Transverse colon (tissue), 4 donors: ENCODE results near the gene PLPP1. TPM values are rescaled to one million over a fixed set of nuclear protein-coding genes. Genes with fewer than 3 reads are reported as not detected.
A peak's percentile ranks its signal among the peaks of the same experiment; 100 is the strongest.

ENCODE experiments used
- DNase-seq: peaks from one replicate; pipeline ENCODE4 v3.0.0-alpha.2; 2019
- H3K27ac ChIP-seq, 4 donors: fragments of 200-600 bp; sonication (generic); 2 replicates each; pipeline ENCODE4 v1.5.1; 2016 to 2018; ENCODE audit warnings: inconsistent platforms in 4 of 4
- H3K27me3 ChIP-seq: fragments of 200-600 bp; sonication (generic); 2 replicates; pipeline ENCODE4 v1.5.1; 2017; ENCODE audit warnings: inconsistent platforms
- H3K36me3 ChIP-seq, 4 donors: fragments of 200-600 bp; sonication (generic); 2 replicates each; pipeline ENCODE4 v1.5.1; 2017 to 2019; ENCODE audit warnings: inconsistent platforms in 4 of 4
- H3K4me1 ChIP-seq, 4 donors: fragments of 200-600 bp; sonication (generic); 2 replicates each; pipeline ENCODE4 v1.5.1; 2017 to 2020; ENCODE audit warnings: inconsistent platforms in 4 of 4
- H3K4me3 ChIP-seq, 4 donors: fragments of 200-600 bp; sonication (generic); 1 replicate in 1 of 4; 2 replicates in 3 of 4; pipeline versions ENCODE4 v1.5.1 to v1.6.1; 2017 to 2019; ENCODE audit warnings: inconsistent platforms in 4 of 4
- H3K9me3 ChIP-seq, 2 donors: fragments of 200-600 bp; sonication (generic); 2 replicates each; pipeline ENCODE4 v1.5.1; 2017 to 2019; ENCODE audit warnings: inconsistent platforms in 2 of 2
- CTCF ChIP-seq, 5 experiments: fragments of 200-600 bp in 3 of 5; fragments of 450-650 bp in 2 of 5; sonication (generic) in 3 of 5; IDR thresholded peaks; 1 replicate in 2 of 5; 2 replicates in 3 of 5; pipeline ENCODE4 v1.5.1; 2016 to 2017; ENCODE audit warnings: antibody characterized with exemption in 5 of 5, inconsistent platforms in 3 of 5, mild to moderate bottlenecking in 2 of 5, moderate library complexity in 1 of 5
- EP300 ChIP-seq: sonication (generic); formaldehyde crosslinking; IDR thresholded peaks from one replicate; pipeline ENCODE4 v1.6.1; 2017; ENCODE audit warnings: antibody characterized with exemption, low read depth
- POLR2A ChIP-seq: fragments of 450-650 bp; IDR thresholded peaks from one replicate; pipeline ENCODE4 v1.6.1; 2016; ENCODE audit warnings: antibody characterized with exemption, mild to moderate bottlenecking, moderate library complexity
- POLR2AphosphoS5 ChIP-seq, 3 donors: sonication (generic); formaldehyde crosslinking; IDR thresholded peaks; one replicate each; pipeline ENCODE4 v1.6.1; 2016; ENCODE audit warnings: antibody characterized with exemption in 3 of 3
- WGBS, 2 donors: methylation state at CpG; one replicate each; pipeline ENCODE4 v1.1.5; 2018; ENCODE audit warnings: low coverage in 1 of 2; 5-methylcytosine and 5-hydroxymethylcytosine counted together
- in situ Hi-C, 4 donors: fragments of 200-750 bp; cut with MboI; loops; one replicate each; pipeline versions ENCODE4 v1.15.0 to v1.15.1; 2017; ENCODE audit warnings: low sequenced_read_pairs in 3 of 4, low pct_ligation_motif_present in 1 of 4, low pct_unique_long_range_greater_than_20kb in 1 of 4
- intact Hi-C: fragments of 100-400 bp; cut with DNase I; formaldehyde crosslinking; loops from one replicate; pipeline ENCODE4 v1.15.1; 2023; ENCODE audit warnings: low total_unique reads
- small RNA-seq, 4 donors: library from RNA; depleted of rRNA; stranded (forward); fragments of <200 nt; gene quantifications; one replicate each; pipeline ENCODE3, GENCODE V24; 2016
- total RNA-seq, 4 donors: library from RNA; depleted of rRNA; stranded (reverse); fragments of >200 nt; gene quantifications; one replicate each; pipeline ENCODE4 v1.1.0, GENCODE V29; 2016

The PLPP1 gene
- total RNA-seq, 4 donors from 2014 or later, result 222 to 335 (median 288) TPM

GRCh38 chr5:55383254-55383653 is 151.5 kb downstream of the PLPP1 start:
- peaks cover 14 to 15% of the 10 kb centered on the region in 2 donors for H3K9me3 ChIP-seq
- H3K27ac ChIP-seq, result no peak overlapping the region
- intact Hi-C loops (no loop called here), in situ Hi-C loops (no loop called here)
- H3K4me3 ChIP-seq, result no peak overlapping the region
- H3K27me3 ChIP-seq, result no peaks in the 10 kb centered on the region
- H3K4me1 ChIP-seq, result no peaks in the 10 kb centered on the region
- TF ChIP-seq POLR2A (no peak), EP300 (no peak), POLR2AphosphoS5 (IDR thresholded peaks at IDR 0.05) (no peak), CTCF (IDR thresholded peaks at IDR 0.05) (no peak)
- DNase-seq, result no peak
- H3K36me3 ChIP-seq, result peaks cover 0 to 55% (median 13%) of the 10 kb centered on the region in 4 donors

- whole genome bisulfite sequencing, 2 donors, result 44 to 72% methylated on average over 1 of the region's 1 CpG
- H3K27me3 ChIP-seq, result no peaks in the 10 kb centered on the region
- TF ChIP-seq EP300 (no peak), POLR2AphosphoS5 (IDR thresholded peaks at IDR 0.05) (no peak), POLR2A (no peak), CTCF (IDR thresholded peaks at IDR 0.05) (no peak)
- H3K4me1 ChIP-seq, result peaks cover 0 to 5% (median 0%) of the 10 kb centered on the region in 4 donors
- peak overlapping the region in 1 of 4 donors; percentile 19 for H3K27ac ChIP-seq
- DNase-seq, result no peak
- intact Hi-C loops, result no loop called here
- in situ Hi-C loops, result no loop called here
- H3K9me3 ChIP-seq, result peaks cover 4 to 7% of the 10 kb centered on the region in 2 donors
- H3K36me3 ChIP-seq, result peaks cover 0 to 61% (median 10%) of the 10 kb centered on the region in 4 donors
- no peak overlapping the region for H3K4me3 ChIP-seq
Measured at GRCh38 chr5:55377810-55378209, 157.0 kb downstream of the PLPP1 start.

Small RNAs within 50 kb of the gene (small RNA-seq; reads per million reads assigned to genes)
- 0 to 0.35 (median 0) reads per million in 4 donors for gene MIR5687

Other genes starting within 250 kb of the PLPP1 start
- gene DHX29, start 227.3 kb downstream of the PLPP1 start, total RNA-seq, result 10 to 100 TPM in 3 of 4 donors, 1 to 10 TPM in 1; 9.4 to 33.0 (median 17.6) TPM
- gene MTREX, start 227.0 kb downstream of the PLPP1 start, total RNA-seq, result 10 to 100 TPM; 29.5 to 85.9 (median 65.5) TPM
- gene SLC38A9, start 177.4 kb upstream of the PLPP1 start, total RNA-seq, result 10 to 100 TPM; 15.0 to 48.6 (median 32.3) TPM
- not detected for gene DDX4, start 203.1 kb upstream of the PLPP1 start, total RNA-seq